HepG2 (cell line): ENCODE data around the gene CD7. TPM values are rescaled to one million over a fixed set of nuclear protein-coding genes. Genes with fewer than 3 reads are reported as not detected.
A peak's percentile ranks its signal among the peaks of the same experiment; 100 is the strongest.

ENCODE experiments used
- AGO1 ChIP-seq: fragments of 200-400 bp; formaldehyde crosslinking; IDR thresholded peaks from 2 replicates; pipeline ENCODE4 v1.6.1; 2017; ENCODE audit warnings: mild to moderate bottlenecking, low read depth, low read length, moderate library complexity; ENCODE audit not compliant: poor library complexity, severe bottlenecking
- BORCS8-MEF2B ChIP-seq: sonication (generic); formaldehyde crosslinking; IDR thresholded peaks from 2 replicates; pipeline ENCODE4 v1.8.0; 2022; ENCODE audit warnings: mild to moderate bottlenecking, missing genetic modification reagents
- BRD4 ChIP-seq: sonication (generic); formaldehyde crosslinking; IDR thresholded peaks from 2 replicates; pipeline ENCODE4 v1.4.0; 2020; ENCODE audit warnings: missing genetic modification reagents
- CHCHD3 ChIP-seq: sonication (generic); formaldehyde crosslinking; IDR thresholded peaks from 2 replicates; pipeline ENCODE4 v1.8.0; 2022; ENCODE audit warnings: mild to moderate bottlenecking, missing genetic modification reagents, moderate library complexity
- DMAP1 ChIP-seq: IDR thresholded peaks from 2 replicates; pipeline ENCODE4 v1.6.1; 2016
- FOXA1 ChIP-seq, 2 experiments: fragments of 450-650 bp in 1 of 2; sonication (generic) in 1 of 2; formaldehyde crosslinking in 1 of 2; IDR thresholded peaks; 2 replicates each; pipeline versions ENCODE4 v1.4.0 to v1.6.1; 2016 to 2020; ENCODE audit warnings: missing genetic modification reagents in 1 of 2
- HES4 ChIP-seq: sonication (generic); formaldehyde crosslinking; IDR thresholded peaks from 2 replicates; pipeline ENCODE4 v1.9.0; 2021; ENCODE audit warnings: mild to moderate bottlenecking, missing genetic modification reagents, borderline replicate concordance
- HNF1A ChIP-seq, 2 experiments: sonication (generic) in 1 of 2; formaldehyde crosslinking in 1 of 2; IDR thresholded peaks; 2 replicates each; pipeline versions ENCODE4 v1.4.0 to v1.6.1; 2016 to 2020; ENCODE audit warnings: borderline replicate concordance in 1 of 2, low read depth in 1 of 2, mild to moderate bottlenecking in 1 of 2, missing genetic modification reagents in 1 of 2
- MTF2 ChIP-seq: sonication (generic); formaldehyde crosslinking; IDR thresholded peaks from 2 replicates; pipeline ENCODE4 v1.5.0; 2020; ENCODE audit warnings: missing genetic modification reagents, borderline replicate concordance
- PHF20 ChIP-seq: sonication (generic); formaldehyde crosslinking; IDR thresholded peaks from 2 replicates; pipeline ENCODE4 v1.5.0; 2020; ENCODE audit warnings: mild to moderate bottlenecking, missing genetic modification reagents
- RBM22 ChIP-seq: fragments of 200-400 bp; formaldehyde crosslinking; optimal IDR thresholded peaks from 2 replicates; pipeline ENCODE3; 2017; ENCODE audit warnings: mild to moderate bottlenecking, low read length, moderate library complexity
- ZBTB38 ChIP-seq: sonication (generic); formaldehyde crosslinking; IDR thresholded peaks from 2 replicates; pipeline ENCODE4 v1.5.1; 2020; ENCODE audit warnings: mild to moderate bottlenecking, missing genetic modification reagents
- ZFP41 ChIP-seq: sonication (generic); formaldehyde crosslinking; IDR thresholded peaks from 2 replicates; pipeline ENCODE4 v1.4.0; 2020; ENCODE audit warnings: mild to moderate bottlenecking, missing genetic modification reagents, borderline replicate concordance
- ZFP91 ChIP-seq: sonication (generic); formaldehyde crosslinking; IDR thresholded peaks from 2 replicates; pipeline ENCODE4 v1.9.0; 2022; ENCODE audit warnings: missing genetic modification reagents, mild to moderate bottlenecking, borderline replicate concordance
- ZNF160 ChIP-seq: sonication (generic); formaldehyde crosslinking; IDR thresholded peaks from 2 replicates; pipeline ENCODE4 v1.8.0; 2022; ENCODE audit warnings: mild to moderate bottlenecking, inconsistent platforms, missing genetic modification reagents
- ZNF256 ChIP-seq: sonication (generic); formaldehyde crosslinking; conservative IDR thresholded peaks from 2 replicates; pipeline ENCODE4 v1.4.0; 2020; ENCODE audit warnings: missing genetic modification reagents
- ZNF431 ChIP-seq: sonication (generic); formaldehyde crosslinking; IDR thresholded peaks from 2 replicates; pipeline ENCODE4 v1.9.0; 2022; ENCODE audit warnings: missing genetic modification reagents, low read depth, mild to moderate bottlenecking, borderline replicate concordance
- polyA plus RNA-seq, 8 experiments: library from polyadenylated mRNA; depleted of rRNA in 3 of 8; stranded (reverse) in 7 of 8; unstranded in 1 of 8; fragments of >200 nt; fragmentation: Illumina TruSeq in 4 of 8; extraction: Trizol in 4 of 8; gene quantifications; 2 replicates each; pipeline versions ENCODE4 v1.2.1 to v1.2.3, GENCODE V29; 2011 to 2016; ENCODE audit warnings: low read depth in 4 of 8, missing spikeins in 1 of 8, mixed read lengths in 1 of 8; ENCODE audit not compliant: insufficient read depth in 1 of 8
- total RNA-seq, 5 experiments: library from RNA; depleted of rRNA; stranded (reverse); fragments of >200 nt; fragmentation: Illumina TruSeq; extraction: Trizol; gene quantifications; 2 replicates each; pipeline ENCODE4 v1.2.3, GENCODE V29; 2016; ENCODE audit warnings: low read depth in 1 of 5
- TF ChIP-seq, protein P1 (sequence below): sonication (generic); formaldehyde crosslinking; IDR thresholded peaks from 2 replicates; pipeline ENCODE4 v1.4.0; 2020; ENCODE audit warnings: mild to moderate bottlenecking, missing genetic modification reagents
- TF ChIP-seq, protein P2 (sequence below): IDR thresholded peaks from 2 replicates; pipeline ENCODE4 v1.6.1; 2012; ENCODE audit warnings: inconsistent platforms

The CD7 gene
- total and polyA plus RNA-seq, 2 of the 13 experiments (the other 11 are each of a cell fraction or from before 2014, with no cell fraction given), result 67.6 to 76.4 TPM

DNA sequence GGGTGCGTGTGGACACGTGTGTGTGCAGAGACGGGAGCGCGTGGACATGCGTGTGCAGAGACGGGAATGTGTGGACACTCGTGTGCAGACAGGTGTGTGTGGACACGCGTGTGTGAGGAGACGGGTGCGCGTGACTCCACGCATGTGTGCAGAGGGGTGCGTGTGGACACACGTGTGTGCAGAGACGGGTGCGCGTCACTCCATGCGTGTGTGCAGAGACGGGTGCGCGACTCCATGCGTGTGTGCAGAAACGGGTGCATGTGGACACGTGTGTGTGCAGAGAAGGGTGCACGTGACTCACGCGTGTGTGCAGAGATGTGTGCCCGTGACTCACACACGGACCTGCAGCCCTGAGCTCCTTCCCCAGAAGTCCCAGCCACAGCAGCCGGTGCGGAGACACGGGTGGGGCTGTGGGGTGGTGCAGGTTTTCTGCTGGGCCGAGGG, 2.2 kb upstream of the CD7 start (continued):
- TF ChIP-seq ZFP91 (CRISPR knock-in tag) (peak; percentile 75; the same call in 1 of the 2 replicates), BORCS8-MEF2B (no peak; the same call in 1 of the 2 replicates), HNF1A (IDR thresholded peaks at IDR 0.05; ENCODE audit: low read depth) (no peak), HNF1A (CRISPR knock-in tag; IDR thresholded peaks at IDR 0.05; ENCODE audit: borderline replicate concordance) (0 out of 2 replicates have a peak, but pooled peaks have one; percentile 37), ZNF256 (CRISPR knock-in tag) (no peak), DMAP1 (no peak), MTF2 (CRISPR knock-in tag) (peak; percentile 53; the same call in 1 of the 2 replicates), ZFP41 (CRISPR knock-in tag) (no peak), ZNF431 (CRISPR knock-in tag) (no peak), ZBTB38 (peak; percentile 2; the same call in 1 of the 2 replicates), RBM22 (no peak), HES4 (0 out of 2 replicates have a peak, but pooled peaks have one; percentile 62), FOXA1 (IDR thresholded peaks at IDR 0.05) (no peak), FOXA1 (CRISPR knock-in tag; IDR thresholded peaks at IDR 0.05) (0 out of 2 replicates have a peak, but pooled peaks have one; percentile 3), PHF20 (0 out of 2 replicates have a peak, but pooled peaks have one; percentile 11), AGO1 (peak; percentile 65), ZNF160 (CRISPR knock-in tag) (peak; percentile 0; the same call in 1 of the 2 replicates), BRD4 (CRISPR knock-in tag) (no peak), CHCHD3 (CRISPR knock-in tag) (peak; percentile 82; the same call in 1 of the 2 replicates)
- TF ChIP-seq, protein P1, sequence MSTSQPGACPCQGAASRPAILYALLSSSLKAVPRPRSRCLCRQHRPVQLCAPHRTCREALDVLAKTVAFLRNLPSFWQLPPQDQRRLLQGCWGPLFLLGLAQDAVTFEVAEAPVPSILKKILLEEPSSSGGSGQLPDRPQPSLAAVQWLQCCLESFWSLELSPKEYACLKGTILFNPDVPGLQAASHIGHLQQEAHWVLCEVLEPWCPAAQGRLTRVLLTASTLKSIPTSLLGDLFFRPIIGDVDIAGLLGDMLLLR (CRISPR knock-in tag), result peak; percentile 11; the same call in 1 of the 2 replicates
- TF ChIP-seq, protein P2, sequence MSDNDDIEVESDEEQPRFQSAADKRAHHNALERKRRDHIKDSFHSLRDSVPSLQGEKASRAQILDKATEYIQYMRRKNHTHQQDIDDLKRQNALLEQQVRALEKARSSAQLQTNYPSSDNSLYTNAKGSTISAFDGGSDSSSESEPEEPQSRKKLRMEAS, result peak; percentile 34; the same call in 1 of the 2 replicates
